Spleen (tissue), 7 donors: ENCODE measurements around the gene PLEKHA1.

ENCODE experiments used
- POLR2A ChIP-seq, 3 donors: fragments of 450-650 bp; IDR thresholded peaks; one replicate each; pipeline ENCODE4 v1.5.1; 2017; ENCODE audit warnings: antibody characterized with exemption in 3 of 3, mild to moderate bottlenecking in 1 of 3
- POLR2AphosphoS5 ChIP-seq, 3 donors: sonication (generic); formaldehyde crosslinking; IDR thresholded peaks; one replicate each; pipeline ENCODE4 v1.5.1; 2017; ENCODE audit warnings: antibody characterized with exemption in 3 of 3
- TF ChIP-seq, protein P1 (sequence below), 11 experiments: fragments of 200-600 bp in 7 of 11; fragments of 450-650 bp in 4 of 11; sonication (generic) in 4 of 11; IDR thresholded peaks in 8 of 11; conservative IDR thresholded peaks in 3 of 11; 1 replicate in 7 of 11; 2 replicates in 4 of 11; pipeline versions ENCODE4 v1.4.0 to v1.8.0; 2016 to 2021; ENCODE audit warnings: antibody characterized with exemption in 11 of 11, inconsistent platforms in 4 of 11, mild to moderate bottlenecking in 1 of 11
- donor health status: DM: no; HTN: no; CAD: no; lungs with moderate emphysema.
- donor health status: DM: no; HTN: no; CAD: no.
- donor health status: DM: no; HTN: no; CAD: no.

DNA sequence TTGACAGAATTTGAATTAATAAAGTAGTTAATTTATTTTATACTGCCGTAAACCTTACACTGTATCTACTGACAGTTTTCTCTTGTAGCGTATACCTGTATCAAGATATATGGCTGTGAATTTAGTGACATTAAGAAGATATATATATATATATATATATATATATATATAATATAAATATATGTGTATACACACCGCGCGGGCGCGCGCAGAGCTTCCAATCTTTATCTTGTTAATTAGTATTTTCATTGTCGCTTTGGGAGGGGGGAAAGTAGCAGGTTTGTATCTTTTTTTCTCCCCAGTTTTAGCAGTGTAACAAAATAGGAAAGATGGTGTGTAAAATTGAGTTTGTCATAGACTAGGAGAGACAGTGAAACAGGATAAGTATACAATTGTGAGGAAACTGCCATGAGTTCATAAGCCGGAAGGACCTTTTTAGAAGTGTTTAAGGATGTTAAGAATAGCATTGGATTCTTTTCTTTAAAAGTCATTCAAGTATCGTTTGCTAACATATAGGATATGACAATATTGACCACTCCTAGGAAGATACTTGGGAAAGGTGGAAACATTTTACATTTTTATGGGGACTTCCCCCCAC lies 2.0 kb downstream of the PLEKHA1 start:
- no peak for TF ChIP-seq POLR2AphosphoS5 (IDR thresholded peaks at IDR 0.05)
- TF ChIP-seq, protein P1, sequence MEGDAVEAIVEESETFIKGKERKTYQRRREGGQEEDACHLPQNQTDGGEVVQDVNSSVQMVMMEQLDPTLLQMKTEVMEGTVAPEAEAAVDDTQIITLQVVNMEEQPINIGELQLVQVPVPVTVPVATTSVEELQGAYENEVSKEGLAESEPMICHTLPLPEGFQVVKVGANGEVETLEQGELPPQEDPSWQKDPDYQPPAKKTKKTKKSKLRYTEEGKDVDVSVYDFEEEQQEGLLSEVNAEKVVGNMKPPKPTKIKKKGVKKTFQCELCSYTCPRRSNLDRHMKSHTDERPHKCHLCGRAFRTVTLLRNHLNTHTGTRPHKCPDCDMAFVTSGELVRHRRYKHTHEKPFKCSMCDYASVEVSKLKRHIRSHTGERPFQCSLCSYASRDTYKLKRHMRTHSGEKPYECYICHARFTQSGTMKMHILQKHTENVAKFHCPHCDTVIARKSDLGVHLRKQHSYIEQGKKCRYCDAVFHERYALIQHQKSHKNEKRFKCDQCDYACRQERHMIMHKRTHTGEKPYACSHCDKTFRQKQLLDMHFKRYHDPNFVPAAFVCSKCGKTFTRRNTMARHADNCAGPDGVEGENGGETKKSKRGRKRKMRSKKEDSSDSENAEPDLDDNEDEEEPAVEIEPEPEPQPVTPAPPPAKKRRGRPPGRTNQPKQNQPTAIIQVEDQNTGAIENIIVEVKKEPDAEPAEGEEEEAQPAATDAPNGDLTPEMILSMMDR (IDR thresholded peaks at IDR 0.05 in 8 of 11, conservative IDR thresholded peaks at IDR 0.05 in 3 of 11): no peak
- TF ChIP-seq POLR2A (IDR thresholded peaks at IDR 0.05): no peak
